ENCODE measurements around the gene SLC29A2. TPM values are rescaled to one million over a fixed set of nuclear protein-coding genes. Genes with fewer than 3 reads are reported as not detected.
"Not testable (repeated sequence)": the region's sequence is repeated elsewhere in the genome, so short reads cannot be mapped to it uniquely, and the experiment has no call there.

Gene SLC29A2
- total RNA-seq, 4 donors from 2014 or later, result 7.5 to 32.4 (median 14.4) TPM

- H3K4me3 ChIP-seq; DNase-seq; in situ Hi-C loops (cut with MboI; ENCODE audit: low pct_ligation_motif_present in 1 of 4, low pct_unique_long_range_greater_than_20kb in 1 of 4, low sequenced_read_pairs in 3 of 4); intact Hi-C loops (cut with DNase I; ENCODE audit: low total_unique reads); H3K27ac ChIP-seq; H3K36me3 ChIP-seq; H3K9me3 ChIP-seq: not testable (repeated sequence)
- peaks cover 41% of the 10 kb centered on the region for H3K27me3 ChIP-seq
- 76 to 79% methylated on average over 3 to 9 of the region's 9 CpGs for WGBS, 2 donors (ENCODE audit: low coverage in 1 of 2)
- peaks cover 0 to 28% (median 17%) of the 10 kb centered on the region in 4 donors for H3K4me1 ChIP-seq
Observed at GRCh38 chr11:66373690-66374287, 2.2 kb upstream of the SLC29A2 start.

- WGBS, 2 donors (ENCODE audit: low coverage in 1 of 2), result 54% methylated on average over 5 of the region's 5 CpGs
- in situ Hi-C loops (cut with MboI; ENCODE audit: low pct_ligation_motif_present in 1 of 4, low pct_unique_long_range_greater_than_20kb in 1 of 4, low sequenced_read_pairs in 3 of 4), result no loop called here
Observed at GRCh38 chr11:66373265-66373664, 1.7 kb upstream of the SLC29A2 start.

GRCh38 chr11:66369073-66369894 lies 2.3 kb downstream of the SLC29A2 start:
- 83 to 92% methylated on average over 2 to 25 of the region's 25 CpGs for WGBS, 2 donors (ENCODE audit: low coverage in 1 of 2)
- in situ Hi-C loops (cut with MboI; ENCODE audit: low pct_ligation_motif_present in 1 of 4, low pct_unique_long_range_greater_than_20kb in 1 of 4, low sequenced_read_pairs in 3 of 4) (no loop called here), intact Hi-C loops (cut with DNase I; ENCODE audit: low total_unique reads) (no loop called here)
- peaks cover 24% of the 10 kb centered on the region for H3K27me3 ChIP-seq
- no peak overlapping the region for H3K4me3 ChIP-seq
- DNase-seq, result no peak
- H3K4me1 ChIP-seq, result peaks cover 0 to 28% (median 17%) of the 10 kb centered on the region in 4 donors
- H3K27ac ChIP-seq, result no peak overlapping the region
- no peaks in the 10 kb centered on the region for H3K9me3 ChIP-seq
- no peaks in the 10 kb centered on the region for H3K36me3 ChIP-seq
- TF ChIP-seq POLR2AphosphoS5 (IDR thresholded peaks at IDR 0.05), result no peak
- no peak for TF ChIP-seq POLR2A (IDR thresholded peaks at IDR 0.05)
- no peak for TF ChIP-seq EP300 (IDR thresholded peaks at IDR 0.05; ENCODE audit: low read depth)

More at GRCh38 chr11:66373265-66373664, 1.7 kb upstream of the SLC29A2 start:
- no peaks in the 10 kb centered on the region for H3K9me3 ChIP-seq
- no peaks in the 10 kb centered on the region for H3K36me3 ChIP-seq
- no peak for DNase-seq
- TF ChIP-seq POLR2AphosphoS5 (IDR thresholded peaks at IDR 0.05) (no peak), CTCF (IDR thresholded peaks at IDR 0.05) (no peak), EP300 (IDR thresholded peaks at IDR 0.05; ENCODE audit: low read depth) (no peak), POLR2A (IDR thresholded peaks at IDR 0.05) (no peak)
- no peak overlapping the region for H3K4me3 ChIP-seq
- H3K4me1 ChIP-seq, result peaks cover 0 to 28% (median 17%) of the 10 kb centered on the region in 4 donors
- peaks cover 41% of the 10 kb centered on the region for H3K27me3 ChIP-seq
- intact Hi-C loops (cut with DNase I; ENCODE audit: low total_unique reads), result no loop called here
- H3K27ac ChIP-seq, result no peak overlapping the region

DNA sequence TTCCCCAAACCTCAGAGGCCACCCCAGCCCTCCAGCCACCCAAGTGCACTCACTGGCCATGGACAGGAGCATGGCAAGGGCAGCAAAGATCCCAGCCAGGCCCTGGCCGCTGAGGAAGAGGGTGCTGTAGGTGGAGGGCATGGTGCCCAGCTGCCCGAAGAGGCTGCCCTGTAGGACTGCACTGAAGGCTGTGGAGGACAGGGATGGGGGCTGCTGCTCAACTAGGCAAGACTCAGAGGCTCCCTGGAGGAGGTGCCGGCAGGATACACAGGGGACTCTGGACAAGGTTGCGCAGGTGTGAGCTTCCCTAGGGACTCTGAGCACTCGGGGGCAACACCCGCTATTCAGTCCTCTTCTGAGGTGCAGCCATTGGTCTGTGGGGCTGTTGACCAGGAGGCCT lies 3.1 kb downstream of the SLC29A2 start:
- H3K27me3 ChIP-seq, result peaks cover 19% of the 10 kb centered on the region
- intact Hi-C loops (cut with DNase I; ENCODE audit: low total_unique reads), result no loop called here
- peaks cover 0 to 28% (median 17%) of the 10 kb centered on the region in 4 donors for H3K4me1 ChIP-seq
- in situ Hi-C loops (cut with MboI; ENCODE audit: low pct_ligation_motif_present in 1 of 4, low pct_unique_long_range_greater_than_20kb in 1 of 4, low sequenced_read_pairs in 3 of 4), result no loop called here
- WGBS, 2 donors (ENCODE audit: low coverage in 1 of 2), result 86% methylated on average over 6 of the region's 6 CpGs; no CpG with 5 or more reads in 1 of the 2 donors
- DNase-seq, result no peak
- no peak overlapping the region for H3K27ac ChIP-seq
- no peak overlapping the region for H3K4me3 ChIP-seq
- no peaks in the 10 kb centered on the region for H3K36me3 ChIP-seq
- no peak for TF ChIP-seq POLR2AphosphoS5 (IDR thresholded peaks at IDR 0.05)
- TF ChIP-seq CTCF (IDR thresholded peaks at IDR 0.05), result no peak
- no peak for TF ChIP-seq POLR2A (IDR thresholded peaks at IDR 0.05)
- TF ChIP-seq EP300 (IDR thresholded peaks at IDR 0.05; ENCODE audit: low read depth), result no peak
- H3K9me3 ChIP-seq, result no peaks in the 10 kb centered on the region

GRCh38 chr11:66367561-66368312 lies 3.8 kb downstream of the SLC29A2 start:
- no peak overlapping the region for H3K4me3 ChIP-seq
- no peak overlapping the region for H3K27ac ChIP-seq
- no peaks in the 10 kb centered on the region for H3K36me3 ChIP-seq
- in situ Hi-C loops (cut with MboI; ENCODE audit: low pct_ligation_motif_present in 1 of 4, low pct_unique_long_range_greater_than_20kb in 1 of 4, low sequenced_read_pairs in 3 of 4) (no loop called here), intact Hi-C loops (cut with DNase I; ENCODE audit: low total_unique reads) (no loop called here)
- no peak for DNase-seq
- no peaks in the 10 kb centered on the region for H3K9me3 ChIP-seq
- TF ChIP-seq POLR2A (IDR thresholded peaks at IDR 0.05) (no peak), EP300 (IDR thresholded peaks at IDR 0.05; ENCODE audit: low read depth) (no peak), CTCF (IDR thresholded peaks at IDR 0.05) (no peak), POLR2AphosphoS5 (IDR thresholded peaks at IDR 0.05) (no peak)
- H3K4me1 ChIP-seq, result peaks cover 0 to 27% (median 17%) of the 10 kb centered on the region in 4 donors
- 80 to 88% methylated on average over 2 to 15 of the region's 15 CpGs for WGBS, 2 donors (ENCODE audit: low coverage in 1 of 2)
- H3K27me3 ChIP-seq, result peaks cover 15% of the 10 kb centered on the region

Data from transverse colon (tissue), 4 donors.